ENCODE measurements around the gene SLC13A1. TPM values are rescaled to one million over a fixed set of nuclear protein-coding genes. Genes with fewer than 3 reads are reported as not detected.

SLC13A1 gene
- total RNA-seq, 1 donor from 2014 or later, result not detected

DNA sequence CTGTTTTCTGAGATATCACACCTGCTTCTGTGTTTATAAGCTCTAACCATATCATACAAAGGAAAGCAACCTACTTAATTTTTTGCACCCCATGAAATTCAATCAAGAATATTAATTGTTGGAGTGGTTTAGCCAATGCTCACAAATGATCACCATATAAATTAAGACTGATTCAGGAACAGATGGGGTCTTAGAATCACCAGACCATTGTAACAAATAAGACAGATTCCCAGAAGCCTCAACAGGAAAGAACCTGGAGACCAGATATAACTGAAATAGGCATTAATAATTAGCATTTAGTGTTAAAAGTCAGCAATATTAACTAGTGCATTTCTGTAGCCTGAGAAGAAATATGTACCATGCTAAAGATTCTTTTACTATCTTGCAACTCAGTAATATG is 73.6 kb downstream of the SLC13A1 start:
- intact Hi-C loops (cut with DNase I), result no loop called here
- no peaks in the 10 kb centered on the region for H3K4me1 ChIP-seq
- no peaks in the 10 kb centered on the region for H3K27me3 ChIP-seq
- no peak overlapping the region for H3K4me3 ChIP-seq
- H3K27ac ChIP-seq, result no peak overlapping the region
- no peaks in the 10 kb centered on the region for H3K9me3 ChIP-seq
- no peak for TF ChIP-seq CTCF (IDR thresholded peaks at IDR 0.05)
- no peak for DNase-seq (ENCODE audit: low spot score in 2 of 2)
- no peaks in the 10 kb centered on the region for H3K36me3 ChIP-seq

GRCh38 chr7:123125231-123125630 is 74.5 kb downstream of the SLC13A1 start:
- no peak overlapping the region for H3K27ac ChIP-seq
- H3K9me3 ChIP-seq, result no peaks in the 10 kb centered on the region
- no peaks in the 10 kb centered on the region for H3K36me3 ChIP-seq
- H3K27me3 ChIP-seq, result no peaks in the 10 kb centered on the region
- no peak for TF ChIP-seq CTCF (IDR thresholded peaks at IDR 0.05)
- intact Hi-C loops (cut with DNase I), result no loop called here
- no peaks in the 10 kb centered on the region for H3K4me1 ChIP-seq
- H3K4me3 ChIP-seq, result no peak overlapping the region
- DNase-seq (ENCODE audit: low spot score in 2 of 2), result no peak

- DNase-seq (ENCODE audit: low spot score in 2 of 2), result no peak
- Histone ChIP-seq H3K9me3 (no peaks in the 10 kb centered on the region), H3K27ac (no peak overlapping the region), H3K4me1 (no peaks in the 10 kb centered on the region), H3K27me3 (no peaks in the 10 kb centered on the region), H3K4me3 (no peak overlapping the region), H3K36me3 (no peaks in the 10 kb centered on the region)
- intact Hi-C loops (cut with DNase I), result no loop called here
- TF ChIP-seq CTCF (IDR thresholded peaks at IDR 0.05), result no peak
Measured at GRCh38 chr7:123122916-123123315, 76.9 kb downstream of the SLC13A1 start.

DNA sequence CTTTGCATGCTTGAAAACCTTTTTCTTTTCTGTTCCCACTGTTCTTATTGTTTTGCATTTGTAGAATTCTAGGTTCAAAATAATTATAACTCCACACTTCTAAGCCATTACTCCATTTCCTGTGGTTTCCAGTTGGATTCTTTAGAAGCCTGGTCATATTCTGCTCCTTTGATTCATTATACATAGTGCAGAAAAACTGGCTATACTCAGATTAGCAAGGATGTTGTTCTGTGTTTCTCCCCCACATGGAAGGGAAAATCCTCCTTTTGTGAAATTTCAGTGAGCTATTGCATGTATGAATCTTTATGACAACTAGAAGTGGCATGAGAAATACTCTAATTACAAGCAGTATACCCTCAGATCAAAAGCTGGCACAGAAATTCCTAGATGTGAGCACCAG is 79.5 kb downstream of the SLC13A1 start:
- Histone ChIP-seq H3K4me3 (no peak overlapping the region), H3K36me3 (no peaks in the 10 kb centered on the region), H3K27ac (no peak overlapping the region), H3K9me3 (no peaks in the 10 kb centered on the region), H3K27me3 (no peaks in the 10 kb centered on the region), H3K4me1 (no peaks in the 10 kb centered on the region)
- no peak for DNase-seq (ENCODE audit: low spot score in 2 of 2)
- intact Hi-C loops (cut with DNase I), result no loop called here
- no peak for TF ChIP-seq CTCF (IDR thresholded peaks at IDR 0.05)

DNA sequence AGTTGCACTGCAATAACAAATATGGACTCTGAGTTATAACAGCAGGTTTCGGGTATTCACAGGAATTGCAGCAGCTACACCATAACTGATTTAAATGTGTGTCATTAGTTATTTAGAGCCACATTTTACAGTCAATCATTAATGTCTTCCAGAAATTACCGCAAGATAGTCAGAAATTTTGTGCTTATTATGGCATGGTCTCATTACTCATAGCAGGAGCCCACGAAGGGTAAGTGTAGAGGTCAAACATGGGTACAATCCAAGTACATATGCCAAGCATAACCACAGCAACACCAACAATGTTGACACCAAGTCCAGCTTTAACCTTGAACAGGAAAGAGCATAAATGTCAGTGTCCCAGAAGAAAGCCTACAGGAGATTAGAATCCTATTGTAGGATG is 84.4 kb downstream of the SLC13A1 start:
- Histone ChIP-seq H3K36me3 (no peaks in the 10 kb centered on the region), H3K27ac (no peak overlapping the region), H3K9me3 (no peaks in the 10 kb centered on the region), H3K27me3 (no peaks in the 10 kb centered on the region), H3K4me3 (no peak overlapping the region), H3K4me1 (no peaks in the 10 kb centered on the region)
- intact Hi-C loops (cut with DNase I), result no loop called here
- TF ChIP-seq CTCF (IDR thresholded peaks at IDR 0.05), result no peak
- DNase-seq (ENCODE audit: low spot score in 2 of 2), result no peak

GRCh38 chr7:123114288-123114687 is 85.5 kb downstream of the SLC13A1 start:
- TF ChIP-seq CTCF (IDR thresholded peaks at IDR 0.05), result no peak
- H3K4me1 ChIP-seq, result no peaks in the 10 kb centered on the region
- H3K27ac ChIP-seq, result no peak overlapping the region
- intact Hi-C loops (cut with DNase I), result no loop called here
- no peak for DNase-seq (ENCODE audit: low spot score in 2 of 2)
- H3K36me3 ChIP-seq, result no peaks in the 10 kb centered on the region
- no peaks in the 10 kb centered on the region for H3K9me3 ChIP-seq
- no peak overlapping the region for H3K4me3 ChIP-seq
- H3K27me3 ChIP-seq, result no peaks in the 10 kb centered on the region
